GM21786 (cell line): ENCODE measurements around the gene KLHL10.

ENCODE experiments used
- ATAC-seq: cut with Tn5 transposase; IDR thresholded peaks from one replicate; pipeline ENCODE4 v1.9.1; 2021; ENCODE audit not compliant: unreplicated experiment

The KLHL10 gene

DNA sequence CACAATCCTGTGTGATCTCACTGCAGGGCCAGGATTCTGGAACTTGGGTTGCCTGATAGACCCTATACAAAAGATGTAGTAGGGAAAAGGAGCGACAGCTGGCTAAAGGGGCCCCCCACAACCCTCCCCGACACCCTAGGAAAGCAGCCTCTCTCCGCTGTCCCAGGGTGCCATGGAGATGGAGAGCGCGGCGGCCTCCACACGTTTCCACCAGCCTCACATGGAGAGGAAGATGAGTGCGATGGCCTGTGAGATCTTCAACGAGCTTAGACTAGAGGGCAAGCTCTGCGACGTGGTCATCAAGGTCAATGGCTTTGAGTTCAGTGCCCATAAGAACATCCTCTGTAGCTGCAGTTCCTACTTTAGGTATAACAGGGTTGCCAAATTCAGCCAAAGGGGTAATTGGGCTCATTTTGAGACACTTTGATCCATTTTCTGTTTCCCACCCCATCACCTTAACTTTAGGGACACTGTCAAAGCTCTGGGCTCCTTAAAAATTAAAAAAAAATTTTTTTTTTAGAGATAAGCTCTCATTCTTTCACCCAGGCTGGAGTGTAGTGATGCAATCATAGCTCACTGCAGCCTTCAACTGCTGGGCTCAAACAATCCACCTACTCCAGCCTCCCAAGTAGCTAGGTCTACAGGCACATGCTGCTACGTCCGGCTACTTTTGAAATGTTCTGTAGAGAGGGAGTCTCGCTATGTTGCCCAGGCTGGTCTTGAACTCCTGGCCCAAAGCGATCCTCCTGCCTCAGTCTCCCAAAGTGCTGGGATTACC, at the start of gene KLHL10:
TSS of gene KLHL10 (plus strand) at position 65 of the 778 bp plus-strand sequence. CDS start at position 173, 108 bp downstream.
- no peak for ATAC-seq

DNA sequence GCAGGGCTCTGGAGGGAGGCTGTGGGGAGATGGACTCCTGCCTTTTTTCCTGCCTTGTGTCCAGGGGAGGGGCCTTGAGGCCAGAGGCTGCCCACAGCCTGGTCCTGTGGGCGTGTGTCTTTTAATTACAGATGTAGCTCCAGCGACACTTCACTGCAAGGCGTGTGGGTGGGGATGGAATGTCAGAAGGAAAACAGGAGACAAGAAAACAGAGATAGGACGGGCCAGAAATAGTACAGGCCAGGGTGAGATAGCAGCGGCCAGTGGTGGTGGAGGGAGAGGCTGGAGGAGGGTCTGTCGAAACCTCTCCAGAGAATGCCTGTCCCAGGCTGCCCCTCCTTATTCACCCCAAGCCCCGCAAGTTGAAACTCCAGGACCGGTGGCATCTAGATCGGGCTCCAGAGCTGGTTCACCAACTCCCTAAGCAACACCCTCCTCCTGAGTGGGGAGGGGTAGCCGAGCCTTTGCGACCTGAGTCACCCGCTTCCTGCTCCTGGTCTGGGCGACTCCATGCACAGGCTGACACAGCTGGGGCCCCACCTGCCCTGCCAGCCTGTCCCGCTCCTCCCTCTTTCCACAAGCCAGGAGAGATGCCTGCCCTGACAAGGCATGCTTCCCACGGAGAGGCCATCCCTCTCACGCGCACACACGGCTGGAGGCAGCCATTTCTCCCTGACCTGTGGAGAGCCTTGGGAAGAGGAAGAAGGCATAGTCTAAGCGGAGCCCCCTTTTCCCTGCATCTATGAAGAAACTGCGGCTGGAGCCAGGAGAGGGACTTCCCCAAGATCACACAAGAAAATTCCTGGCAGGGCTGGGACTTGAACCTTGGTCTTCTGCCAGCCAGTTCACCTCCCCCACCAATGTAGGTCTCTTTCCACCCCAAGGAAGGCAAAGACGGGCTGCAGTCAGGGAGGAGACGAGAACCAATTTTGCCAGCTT, 44.5 kb upstream of the KLHL10 start:
- no peak for ATAC-seq

DNA sequence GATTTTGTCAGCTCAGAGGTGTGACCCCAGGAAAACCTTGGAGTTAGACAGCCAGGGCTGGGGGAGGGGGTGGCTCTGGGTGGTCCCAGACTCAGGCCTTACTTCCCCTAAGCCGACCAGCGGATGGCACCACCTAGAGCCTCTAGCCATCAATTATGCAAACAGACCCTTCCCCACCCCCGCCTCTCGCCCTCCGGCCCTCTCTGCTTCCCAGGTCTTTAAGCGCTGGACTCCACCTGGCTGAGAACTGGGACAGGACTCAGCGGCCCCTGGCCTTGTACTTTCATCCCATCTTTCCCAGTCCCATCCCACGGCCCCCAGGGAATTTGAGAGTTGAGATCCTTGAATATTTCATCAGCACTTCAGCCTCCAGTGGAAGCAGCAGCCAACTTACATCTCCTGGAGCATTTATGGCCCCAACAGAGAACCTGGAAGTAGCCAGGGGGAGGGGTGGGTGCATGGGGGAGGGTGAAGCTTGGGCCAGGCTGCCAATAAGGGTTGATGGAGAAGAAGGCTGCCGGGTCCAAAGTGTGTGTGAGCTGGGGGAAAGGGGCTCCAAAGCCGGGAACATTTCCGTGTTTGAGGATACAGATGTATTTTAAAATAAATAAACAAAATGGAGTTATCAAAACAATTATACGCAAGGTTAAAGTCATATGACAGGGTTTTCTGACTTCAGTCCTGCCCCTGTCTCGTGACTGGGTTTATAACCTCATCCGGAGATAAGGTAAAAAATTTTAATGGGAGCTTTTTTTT, 43.7 kb upstream of the KLHL10 start:
- no peak for ATAC-seq

- no peak for ATAC-seq
These were observed 43.1 kb upstream of the KLHL10 start for GRCh38 chr17:41794540-41794975.

GRCh38 chr17:41796121-41796895, 41.3 kb upstream of the KLHL10 start:
- no peak for ATAC-seq

GRCh38 chr17:41797377-41797776, 40.2 kb upstream of the KLHL10 start:
- no peak for ATAC-seq

GRCh38 chr17:41799366-41799765, 38.3 kb upstream of the KLHL10 start:
- no peak for ATAC-seq

GRCh38 chr17:41800601-41801373, 36.8 kb upstream of the KLHL10 start:
- no peak for ATAC-seq

DNA sequence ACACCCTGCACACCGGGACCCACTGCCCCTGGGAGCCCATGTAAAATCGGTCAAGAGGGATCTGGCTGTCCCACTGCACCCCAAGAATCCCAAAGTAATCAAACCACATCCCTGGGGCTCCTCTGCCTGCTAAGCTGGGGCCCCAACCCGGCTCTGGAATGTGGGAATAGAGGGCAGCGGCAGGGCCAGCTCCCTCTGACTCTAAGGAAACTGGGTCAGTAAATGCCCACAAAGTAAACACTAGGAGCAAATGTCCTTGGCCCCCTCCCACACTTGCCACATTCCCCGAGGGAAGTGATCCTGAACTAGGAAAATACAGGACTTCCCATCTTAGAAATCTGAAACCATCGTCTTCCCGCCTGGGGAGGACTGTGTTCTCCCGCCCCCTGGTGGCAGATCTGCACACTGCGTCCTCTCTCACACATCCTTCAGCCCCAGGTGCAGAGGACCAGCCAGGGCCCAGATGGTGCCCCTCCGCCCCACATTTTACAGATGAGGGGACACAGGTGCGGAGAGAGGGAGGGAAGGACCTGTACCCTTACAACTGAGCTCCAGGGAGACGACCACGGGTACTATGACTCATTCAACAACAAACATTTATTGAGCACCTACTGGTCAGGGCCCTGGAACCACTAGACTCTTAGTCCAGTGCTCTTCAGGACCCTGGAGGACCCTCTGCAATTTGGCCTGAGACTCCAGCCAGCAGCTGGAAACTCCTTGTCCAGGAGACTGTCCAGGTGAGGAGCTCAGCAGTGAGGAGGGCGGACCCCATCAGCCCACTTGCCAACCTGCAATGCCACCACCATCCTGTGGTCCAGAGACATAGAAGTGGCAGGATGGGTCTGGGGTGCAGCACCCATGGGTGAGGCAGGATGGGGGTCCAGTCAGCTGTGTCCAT, 36.0 kb upstream of the KLHL10 start:
- ATAC-seq: no peak

- no peak for ATAC-seq
These were observed 34.3 kb upstream of the KLHL10 start for GRCh38 chr17:41803049-41804020.

GRCh38 chr17:41806685-41807445, 30.8 kb upstream of the KLHL10 start:
- ATAC-seq: no peak

DNA sequence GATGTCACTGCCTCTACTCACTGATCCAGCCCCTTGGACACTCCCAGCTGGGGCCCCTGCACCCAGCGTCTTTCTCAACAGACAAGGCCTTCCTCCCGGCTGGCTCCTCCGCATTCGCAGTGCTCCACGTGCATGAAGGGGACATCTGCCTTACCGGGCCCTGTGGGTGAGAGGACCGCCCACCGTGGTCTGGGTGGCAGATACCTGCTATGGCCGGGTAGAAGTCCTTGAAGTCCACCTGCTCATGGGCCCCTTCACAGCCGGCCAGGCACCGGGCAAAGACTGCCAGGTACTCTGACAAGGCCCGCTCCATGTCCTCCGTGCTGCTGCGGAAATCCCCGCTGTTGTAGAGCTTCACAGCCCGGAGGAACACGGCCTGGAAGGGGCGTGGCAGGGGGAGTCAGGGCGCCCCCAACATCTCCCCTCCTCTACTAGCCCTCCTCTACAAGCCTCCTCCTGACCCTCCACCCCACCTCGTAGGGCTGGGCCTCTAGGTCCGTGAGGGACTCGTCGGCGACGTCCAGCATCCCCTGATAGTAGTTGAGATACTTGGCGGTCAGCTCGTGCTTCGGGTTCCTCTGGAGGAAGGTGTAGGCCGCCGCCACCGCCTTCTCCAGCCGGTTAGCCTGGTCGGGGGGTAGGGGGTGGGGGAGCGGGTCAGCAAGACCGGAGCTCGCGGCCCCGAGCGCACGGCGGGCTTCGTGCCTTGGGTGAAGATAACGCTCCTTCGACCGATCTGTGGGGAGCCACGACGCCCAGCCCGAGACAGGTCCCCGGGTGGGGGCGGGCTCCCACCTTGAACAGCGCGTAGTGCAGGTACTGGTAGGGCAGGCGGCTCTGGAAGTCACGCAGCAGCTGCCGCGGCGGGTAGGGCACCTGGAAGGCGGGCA, 26.7 kb upstream of the KLHL10 start:
- no peak for ATAC-seq

DNA sequence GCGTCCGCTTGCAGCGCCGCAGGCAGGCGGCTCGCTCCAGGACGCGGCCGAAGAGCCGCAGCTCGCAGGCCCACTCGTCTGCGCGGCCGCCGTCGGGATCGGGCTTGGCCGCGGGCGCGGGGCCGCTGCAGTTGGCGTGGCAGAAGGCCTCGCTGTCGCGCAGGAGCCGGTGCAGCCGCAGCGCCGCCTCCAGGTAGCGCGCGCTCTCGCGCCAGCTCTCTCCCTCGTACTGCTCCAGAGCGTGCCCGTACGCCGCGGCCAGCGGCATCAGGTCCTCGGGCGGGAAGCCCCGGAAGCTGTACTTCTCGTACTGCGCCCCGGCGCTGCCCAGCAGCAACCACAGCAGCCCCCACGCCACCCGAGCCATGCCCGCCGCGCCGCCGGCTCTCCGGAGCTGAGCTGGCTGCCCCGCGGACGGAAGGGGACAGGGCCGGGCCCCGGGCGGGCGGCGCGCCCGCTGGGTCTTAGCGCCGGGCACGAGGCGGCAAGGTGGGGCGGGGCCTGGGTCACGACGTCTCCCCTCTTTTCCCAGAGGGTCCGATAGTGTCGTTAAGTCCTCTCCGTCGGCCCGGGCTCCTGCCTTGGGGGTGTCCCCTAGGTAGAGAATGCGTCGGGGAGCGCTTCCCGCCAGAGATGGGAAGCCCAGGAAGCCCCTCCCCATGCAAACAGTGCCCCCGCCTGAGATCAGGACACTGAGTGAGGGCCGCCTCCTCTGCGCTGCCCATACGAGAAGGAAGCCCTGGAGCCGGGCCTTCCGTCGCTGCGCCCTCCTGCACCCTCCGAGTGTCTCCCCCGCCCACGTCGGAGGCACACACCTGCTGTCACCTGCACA, 25.9 kb upstream of the KLHL10 start, which contains the start of gene P3H4:
TSS of gene P3H4 (minus strand) at position 401 of the 832 bp plus-strand sequence. CDS start at position 367, 34 bp downstream.
- peak; percentile 73 for ATAC-seq

DNA sequence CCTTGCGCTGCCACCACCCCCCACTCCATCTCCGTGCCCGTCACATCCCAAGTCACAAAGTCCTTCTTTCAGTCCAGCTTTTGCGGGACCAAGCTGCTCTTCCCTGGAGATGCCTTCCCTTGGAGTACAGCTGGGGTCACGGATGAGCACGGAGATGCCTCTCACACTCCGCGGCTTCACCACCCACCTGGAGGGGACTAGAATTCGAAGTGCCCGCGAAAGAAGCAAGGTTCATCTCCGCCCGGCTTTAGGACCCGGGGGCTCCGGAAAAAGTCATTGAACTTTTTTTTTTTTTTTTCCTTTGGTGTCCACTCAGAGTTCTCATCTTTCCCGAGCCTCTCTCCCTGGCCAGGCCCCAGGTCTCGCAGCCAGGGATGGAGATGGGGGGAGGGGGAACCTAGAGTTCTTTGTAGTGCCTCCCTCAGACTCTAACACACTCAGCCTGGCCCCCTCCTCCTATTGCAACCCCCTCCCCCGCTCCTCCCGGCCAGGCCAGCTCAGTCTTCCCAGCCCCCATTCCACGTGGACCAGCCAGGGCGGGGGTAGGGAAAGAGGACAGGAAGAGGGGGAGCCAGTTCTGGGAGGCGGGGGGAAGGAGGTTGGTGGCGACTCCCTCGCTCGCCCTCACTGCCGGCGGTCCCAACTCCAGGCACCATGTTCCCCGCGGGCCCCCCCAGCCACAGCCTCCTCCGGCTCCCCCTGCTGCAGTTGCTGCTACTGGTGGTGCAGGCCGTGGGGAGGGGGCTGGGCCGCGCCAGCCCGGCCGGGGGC, 25.1 kb upstream of the KLHL10 start, which contains the start of gene FKBP10:
TSS of gene FKBP10 (plus strand) at position 624 of the 771 bp plus-strand sequence. CDS start at position 655, 31 bp downstream.
- no peak for ATAC-seq
